ENCODE measurements around the gene OR4D6. TPM values are rescaled to one million over a fixed set of nuclear protein-coding genes. Genes with fewer than 3 reads are reported as not detected.

Gene OR4D6
- total RNA-seq, 1 donor from 2014 or later, result not detected

DNA sequence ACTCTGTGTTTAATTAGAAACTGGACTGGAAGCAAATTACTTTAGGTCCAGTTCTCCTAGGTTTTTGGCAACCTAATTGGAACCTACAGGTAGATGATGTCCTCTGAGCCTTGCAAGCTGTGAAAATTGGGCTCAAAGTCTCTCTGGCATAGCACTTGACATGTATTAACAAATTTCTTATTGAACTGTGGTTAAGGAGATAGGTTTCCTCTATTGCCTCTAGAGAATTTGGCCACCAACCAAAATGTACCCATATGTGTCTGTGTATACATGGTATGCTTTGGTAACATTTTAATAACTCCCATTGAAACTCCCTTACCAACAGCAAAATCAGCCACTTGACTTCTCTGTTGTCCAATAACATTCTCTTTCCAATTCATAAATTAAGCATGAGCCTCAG, 16.3 kb downstream of the OR4D6 start, which contains the start of gene OR4D10:
Gene OR4D10, plus strand, starts transcription at position 301 of the 400 bp plus-strand sequence. CDS start 4,115 bp downstream, outside the sequence.
- no peak for TF ChIP-seq CTCF (IDR thresholded peaks at IDR 0.05; ENCODE audit: insufficient read depth, low read length, severe bottlenecking)
- H3K4me3 ChIP-seq (ENCODE audit: low read depth, low read length), result no peak within 1 kb of the TSS
- DNase-seq (ENCODE audit: low read depth) (no peak), FAIRE-seq (no peak)
- H3K36me3 ChIP-seq (ENCODE audit: control insufficient read depth, insufficient read depth, low read length), result no peaks in the 10 kb centered on the region
- no peaks in the 10 kb centered on the region for H3K27me3 ChIP-seq (ENCODE audit: control insufficient read depth, insufficient read depth, low read length)

DNA sequence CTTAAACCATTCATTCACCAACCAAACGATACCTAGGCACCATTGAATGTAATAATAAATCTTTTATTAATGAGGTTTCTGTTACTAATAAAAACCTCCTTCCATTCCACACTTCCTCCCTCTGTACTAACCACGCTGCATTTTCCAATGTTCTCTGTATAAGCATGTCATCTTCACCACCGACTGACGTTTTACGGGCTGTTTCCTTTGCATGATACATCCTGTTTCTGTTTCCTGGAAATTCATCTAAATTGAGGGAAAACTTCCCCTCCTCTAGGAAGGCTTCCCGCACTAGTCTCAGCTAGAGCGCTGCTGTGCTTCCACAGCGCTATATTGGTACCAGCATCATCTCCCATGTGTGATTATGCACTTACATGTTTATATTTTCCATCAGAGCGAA, 18.4 kb downstream of the OR4D6 start:
- no peak for TF ChIP-seq CTCF (IDR thresholded peaks at IDR 0.05; ENCODE audit: insufficient read depth, low read length, severe bottlenecking)
- H3K36me3 ChIP-seq (ENCODE audit: control insufficient read depth, insufficient read depth, low read length), result no peaks in the 10 kb centered on the region
- no peaks in the 10 kb centered on the region for H3K27me3 ChIP-seq (ENCODE audit: control insufficient read depth, insufficient read depth, low read length)
- DNase-seq (ENCODE audit: low read depth) (no peak), FAIRE-seq (no peak)
- no peak overlapping the region for H3K4me3 ChIP-seq (ENCODE audit: low read depth, low read length)

DNA sequence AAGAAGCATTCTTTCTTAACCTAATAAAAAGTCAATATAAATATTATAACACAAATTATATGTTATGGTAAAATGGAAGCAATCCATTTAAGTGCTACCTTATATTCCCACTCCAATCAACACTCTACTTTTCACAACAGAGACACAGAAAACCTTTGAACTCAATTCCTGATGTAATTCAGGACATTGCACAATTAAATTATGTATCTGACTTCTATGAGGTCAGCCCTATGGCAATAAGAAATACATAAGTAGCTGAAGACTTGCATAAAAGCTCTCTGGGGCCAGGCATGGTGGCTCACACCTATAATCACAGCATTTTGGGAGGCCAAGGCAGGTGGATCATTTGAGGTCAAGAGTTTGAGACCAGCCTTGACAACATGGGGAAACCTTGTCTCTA, 23.1 kb downstream of the OR4D6 start:
- FAIRE-seq, result no peak
- Histone ChIP-seq H3K36me3 (ENCODE audit: control insufficient read depth, insufficient read depth, low read length) (no peaks in the 10 kb centered on the region), H3K4me3 (ENCODE audit: low read depth, low read length) (no peak overlapping the region), H3K27me3 (ENCODE audit: control insufficient read depth, insufficient read depth, low read length) (no peaks in the 10 kb centered on the region)
- no peak for TF ChIP-seq CTCF (IDR thresholded peaks at IDR 0.05; ENCODE audit: insufficient read depth, low read length, severe bottlenecking)
- no peak for DNase-seq (ENCODE audit: low read depth)

- Histone ChIP-seq H3K27me3 (ENCODE audit: control insufficient read depth, insufficient read depth, low read length) (no peaks in the 10 kb centered on the region), H3K36me3 (ENCODE audit: control insufficient read depth, insufficient read depth, low read length) (no peaks in the 10 kb centered on the region), H3K4me3 (ENCODE audit: low read depth, low read length) (no peak overlapping the region)
- TF ChIP-seq CTCF (IDR thresholded peaks at IDR 0.05; ENCODE audit: insufficient read depth, low read length, severe bottlenecking), result no peak
- no peak for FAIRE-seq
- no peak for DNase-seq (ENCODE audit: low read depth)
Observed at GRCh38 chr11:59480359-59480758, 23.6 kb downstream of the OR4D6 start.

GRCh38 chr11:59501931-59502330, 45.2 kb downstream of the OR4D6 start:
- Histone ChIP-seq H3K27me3 (ENCODE audit: control insufficient read depth, insufficient read depth, low read length) (no peaks in the 10 kb centered on the region), H3K4me3 (ENCODE audit: low read depth, low read length) (no peak overlapping the region), H3K36me3 (ENCODE audit: control insufficient read depth, insufficient read depth, low read length) (no peaks in the 10 kb centered on the region)
- DNase-seq (ENCODE audit: low read depth), result no peak
- no peak for TF ChIP-seq CTCF (IDR thresholded peaks at IDR 0.05; ENCODE audit: insufficient read depth, low read length, severe bottlenecking)
- FAIRE-seq, result no peak

DNA sequence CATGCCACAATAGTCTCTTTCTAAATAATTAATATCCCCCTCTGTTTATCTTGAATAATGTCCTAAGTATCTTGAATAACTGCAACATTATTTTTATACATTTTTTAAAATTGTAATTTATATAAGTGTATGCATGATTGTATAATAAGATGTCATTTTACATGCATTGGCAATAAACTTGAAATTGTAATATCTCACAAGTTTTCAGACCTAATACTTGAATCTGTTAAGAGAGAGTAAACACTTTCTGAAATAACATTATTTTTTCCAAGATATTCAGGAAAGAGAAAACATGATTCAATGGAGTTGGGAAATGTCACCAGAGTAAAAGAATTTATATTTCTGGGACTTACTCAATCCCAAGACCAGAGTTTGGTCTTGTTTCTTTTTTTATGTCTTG, 46.5 kb downstream of the OR4D6 start, which contains the start of gene OR4D11:
Gene OR4D11, plus strand, starts transcription at position 301 of the 400 bp plus-strand sequence. Its CDS starts 0 bp downstream, at position 301.
- no peak for FAIRE-seq
- TF ChIP-seq CTCF (IDR thresholded peaks at IDR 0.05; ENCODE audit: insufficient read depth, low read length, severe bottlenecking), result no peak
- H3K27me3 ChIP-seq (ENCODE audit: control insufficient read depth, insufficient read depth, low read length), result no peaks in the 10 kb centered on the region

More for the DNA sequence above, 46.5 kb downstream of the OR4D6 start, which contains the start of gene OR4D11:
- no peak for DNase-seq (ENCODE audit: low read depth)
- Histone ChIP-seq H3K36me3 (ENCODE audit: control insufficient read depth, insufficient read depth, low read length) (no peaks in the 10 kb centered on the region), H3K4me3 (ENCODE audit: low read depth, low read length) (no peak within 1 kb of the TSS)
